ENCODE data around the gene GPR176. TPM values are rescaled to one million over a fixed set of nuclear protein-coding genes. Genes with fewer than 3 reads are reported as not detected.

The GPR176 gene
- total RNA-seq, 1 experiment from 2014 or later = 9.8 TPM

DNA sequence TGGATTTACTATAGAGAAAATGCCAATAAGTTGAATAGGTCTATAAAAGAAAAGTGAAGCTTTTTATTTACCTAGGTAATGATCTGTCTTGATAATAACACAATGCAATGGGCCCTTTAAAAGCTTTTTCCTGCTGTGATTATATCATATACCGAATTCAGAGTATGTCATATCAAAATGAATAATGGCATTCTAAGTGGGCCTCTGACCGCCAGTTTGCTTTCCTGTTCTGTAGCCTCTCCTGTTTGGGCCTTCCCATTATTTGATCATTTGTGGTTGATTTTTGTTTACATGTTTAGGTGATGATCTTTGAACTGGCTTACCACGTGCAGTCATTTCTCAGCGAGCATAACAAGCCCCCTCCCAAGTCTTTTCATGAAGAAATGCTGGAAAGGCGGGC, 28.8 kb upstream of the GPR176 start:
- H3K4me1 ChIP-seq = peaks cover 6% of the 10 kb centered on the region; the same call in 1 of the 2 replicates
- H3K36me3 Mint-ChIP-seq (ENCODE audit: insufficient read depth, unreplicated experiment) = peaks cover 61% of the 10 kb centered on the region
- intact Hi-C loops (cut with micrococcal nuclease; ENCODE audit: unreplicated experiment) = no loop called here
- TF ChIP-seq, protein P1, sequence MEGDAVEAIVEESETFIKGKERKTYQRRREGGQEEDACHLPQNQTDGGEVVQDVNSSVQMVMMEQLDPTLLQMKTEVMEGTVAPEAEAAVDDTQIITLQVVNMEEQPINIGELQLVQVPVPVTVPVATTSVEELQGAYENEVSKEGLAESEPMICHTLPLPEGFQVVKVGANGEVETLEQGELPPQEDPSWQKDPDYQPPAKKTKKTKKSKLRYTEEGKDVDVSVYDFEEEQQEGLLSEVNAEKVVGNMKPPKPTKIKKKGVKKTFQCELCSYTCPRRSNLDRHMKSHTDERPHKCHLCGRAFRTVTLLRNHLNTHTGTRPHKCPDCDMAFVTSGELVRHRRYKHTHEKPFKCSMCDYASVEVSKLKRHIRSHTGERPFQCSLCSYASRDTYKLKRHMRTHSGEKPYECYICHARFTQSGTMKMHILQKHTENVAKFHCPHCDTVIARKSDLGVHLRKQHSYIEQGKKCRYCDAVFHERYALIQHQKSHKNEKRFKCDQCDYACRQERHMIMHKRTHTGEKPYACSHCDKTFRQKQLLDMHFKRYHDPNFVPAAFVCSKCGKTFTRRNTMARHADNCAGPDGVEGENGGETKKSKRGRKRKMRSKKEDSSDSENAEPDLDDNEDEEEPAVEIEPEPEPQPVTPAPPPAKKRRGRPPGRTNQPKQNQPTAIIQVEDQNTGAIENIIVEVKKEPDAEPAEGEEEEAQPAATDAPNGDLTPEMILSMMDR (IDR thresholded peaks at IDR 0.05; ENCODE audit: insufficient read depth in 1 of 2, low read depth in 1 of 2, low read length in 1 of 2, severe bottlenecking in 1 of 2, unreplicated experiment in 1 of 2) = no peak
- POLR2A ChIA-PET = no interaction called here
- H3K36me3 ChIP-seq (ENCODE audit: control insufficient read depth, insufficient read depth, low read length) = peaks cover 1% of the 10 kb centered on the region; the same call in 1 of the 2 replicates
- no peaks in the 10 kb centered on the region for H3K27me3 Mint-ChIP-seq (ENCODE audit: insufficient read depth, unreplicated experiment)
- H3K4me3 Mint-ChIP-seq (ENCODE audit: unreplicated experiment) = no peak overlapping the region
- BruUV-seq (replicated peaks) = no TSS peak
- no peaks in the 10 kb centered on the region for H3K9me3 ChIP-seq
- no peak for DNase-seq
- H3K27ac Mint-ChIP-seq (ENCODE audit: unreplicated experiment) = no peak overlapping the region
- H3K9me3 Mint-ChIP-seq (ENCODE audit: unreplicated experiment) = no peaks in the 10 kb centered on the region
- H3K4me3 ChIP-seq (ENCODE audit: low read depth, low read length) = no peak overlapping the region
- no peaks in the 10 kb centered on the region for H3K27me3 ChIP-seq (replicated peaks; ENCODE audit: control insufficient read depth, insufficient read depth, low read length)
- peaks cover 8% of the 10 kb centered on the region for H3K4me1 Mint-ChIP-seq (ENCODE audit: low read depth, unreplicated experiment)
- CTCF ChIA-PET = no interaction called here

DNA sequence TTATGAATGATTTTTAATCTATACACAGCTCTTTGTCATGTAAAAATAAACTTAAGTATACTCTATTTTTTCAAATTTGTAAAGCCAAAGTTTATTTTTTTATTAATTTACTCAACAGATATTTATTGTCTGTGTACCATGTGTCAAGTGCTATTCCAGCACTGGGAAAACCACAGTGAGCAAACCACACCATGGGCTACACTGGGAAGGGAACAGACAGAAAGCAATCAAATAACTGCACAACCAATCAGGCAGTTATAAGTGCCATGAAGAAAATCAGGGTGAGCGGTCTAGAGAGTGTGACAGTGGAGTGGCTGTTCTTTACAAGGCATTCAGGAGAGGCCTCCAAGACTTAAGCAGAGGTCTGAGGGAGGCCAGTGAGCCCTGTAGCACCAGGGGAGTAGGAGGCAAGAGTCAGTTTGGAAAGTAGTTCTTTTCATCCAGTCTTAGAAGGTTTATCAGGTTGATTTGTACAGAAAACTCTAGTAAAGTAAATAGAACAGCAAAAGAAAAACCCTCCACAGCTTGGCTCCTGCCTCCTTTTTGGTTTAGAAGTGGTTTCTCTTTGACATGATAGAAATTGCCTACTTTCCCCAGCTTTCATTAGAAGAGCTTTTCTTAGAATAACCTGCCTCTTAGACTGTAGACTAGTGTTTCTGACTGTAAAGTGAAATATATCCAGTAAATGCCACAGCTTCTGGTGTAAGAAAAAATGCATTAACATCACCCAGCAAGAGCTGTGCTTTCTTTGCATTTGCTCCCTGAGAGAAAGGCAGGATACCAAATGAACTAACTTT, 27.5 kb upstream of the GPR176 start:
- Mint-ChIP-seq H3K4me3 (ENCODE audit: unreplicated experiment) (no peak overlapping the region), H3K27ac (ENCODE audit: unreplicated experiment) (no peak overlapping the region), H3K36me3 (ENCODE audit: insufficient read depth, unreplicated experiment) (peaks cover 58% of the 10 kb centered on the region), H3K9me3 (ENCODE audit: unreplicated experiment) (no peaks in the 10 kb centered on the region), H3K27me3 (ENCODE audit: insufficient read depth, unreplicated experiment) (no peaks in the 10 kb centered on the region), H3K4me1 (ENCODE audit: low read depth, unreplicated experiment) (no peaks in the 10 kb centered on the region)
- intact Hi-C loops (cut with micrococcal nuclease; ENCODE audit: unreplicated experiment) = no loop called here
- H3K27me3 ChIP-seq (replicated peaks; ENCODE audit: control insufficient read depth, insufficient read depth, low read length) = no peaks in the 10 kb centered on the region
- H3K4me3 ChIP-seq (ENCODE audit: low read depth, low read length) = no peak overlapping the region
- TF ChIP-seq, protein P1 (IDR thresholded peaks at IDR 0.05; ENCODE audit: insufficient read depth in 1 of 2, low read depth in 1 of 2, low read length in 1 of 2, severe bottlenecking in 1 of 2, unreplicated experiment in 1 of 2) = no peak
- no peaks in the 10 kb centered on the region for H3K9me3 ChIP-seq
- POLR2A ChIA-PET = no interaction called here
- BruUV-seq (replicated peaks) = no TSS peak
- CTCF ChIA-PET = no interaction called here
- DNase-seq = no peak
- H3K36me3 ChIP-seq (ENCODE audit: control insufficient read depth, insufficient read depth, low read length) = peaks cover 1% of the 10 kb centered on the region; the same call in 1 of the 2 replicates
- 0 out of 2 replicates have a peak, but pooled peaks cover under 1% of the 10 kb centered on the region for H3K4me1 ChIP-seq

DNA sequence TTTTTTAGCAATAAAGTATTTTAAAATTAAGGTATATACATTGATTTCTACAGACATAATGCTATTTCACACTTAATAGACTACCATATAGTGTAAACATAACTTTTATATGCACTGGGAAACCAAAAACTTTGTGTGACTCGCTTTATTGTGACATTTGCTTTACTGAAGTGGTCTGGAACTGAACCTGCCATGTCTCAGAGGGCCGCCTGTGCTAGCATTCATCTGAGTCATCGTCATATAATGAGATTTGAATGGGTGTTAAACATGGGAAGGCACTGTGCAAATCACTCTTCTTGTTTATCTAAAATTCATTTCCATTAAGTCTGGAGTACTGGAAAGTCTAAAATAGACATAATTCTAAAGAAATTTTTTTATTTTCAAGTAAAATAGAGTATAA, 26.8 kb upstream of the GPR176 start:
- H3K9me3 ChIP-seq = no peaks in the 10 kb centered on the region
- H3K4me3 ChIP-seq (ENCODE audit: low read depth, low read length) = no peak overlapping the region
- DNase-seq = no peak
- Mint-ChIP-seq H3K9me3 (ENCODE audit: unreplicated experiment) (no peaks in the 10 kb centered on the region), H3K27ac (ENCODE audit: unreplicated experiment) (no peak overlapping the region), H3K36me3 (ENCODE audit: insufficient read depth, unreplicated experiment) (peaks cover 53% of the 10 kb centered on the region), H3K4me1 (ENCODE audit: low read depth, unreplicated experiment) (no peaks in the 10 kb centered on the region), H3K4me3 (ENCODE audit: unreplicated experiment) (no peak overlapping the region), H3K27me3 (ENCODE audit: insufficient read depth, unreplicated experiment) (no peaks in the 10 kb centered on the region)
- no TSS peak for BruUV-seq (replicated peaks)
- peaks cover 1% of the 10 kb centered on the region; the same call in 1 of the 2 replicates for H3K36me3 ChIP-seq (ENCODE audit: control insufficient read depth, insufficient read depth, low read length)
- ChIA-PET POLR2A (no interaction called here), CTCF (no interaction called here)
- intact Hi-C loops (cut with micrococcal nuclease; ENCODE audit: unreplicated experiment) = no loop called here
- H3K4me1 ChIP-seq = 0 out of 2 replicates have a peak, but pooled peaks cover 4% of the 10 kb centered on the region
- TF ChIP-seq, protein P1 (IDR thresholded peaks at IDR 0.05; ENCODE audit: insufficient read depth in 1 of 2, low read depth in 1 of 2, low read length in 1 of 2, severe bottlenecking in 1 of 2, unreplicated experiment in 1 of 2) = no peak
- no peaks in the 10 kb centered on the region for H3K27me3 ChIP-seq (replicated peaks; ENCODE audit: control insufficient read depth, insufficient read depth, low read length)
